GM21447 (cell line): ENCODE data around the gene LNX1.

Source experiments
- ATAC-seq: cut with Tn5 transposase; IDR thresholded peaks from one replicate; pipeline ENCODE4 v1.9.1; 2021; ENCODE audit not compliant: unreplicated experiment

The LNX1 gene

GRCh38 chr4:53538756-53539155 lies 52.5 kb downstream of the LNX1 start:
- ATAC-seq = no peak

DNA sequence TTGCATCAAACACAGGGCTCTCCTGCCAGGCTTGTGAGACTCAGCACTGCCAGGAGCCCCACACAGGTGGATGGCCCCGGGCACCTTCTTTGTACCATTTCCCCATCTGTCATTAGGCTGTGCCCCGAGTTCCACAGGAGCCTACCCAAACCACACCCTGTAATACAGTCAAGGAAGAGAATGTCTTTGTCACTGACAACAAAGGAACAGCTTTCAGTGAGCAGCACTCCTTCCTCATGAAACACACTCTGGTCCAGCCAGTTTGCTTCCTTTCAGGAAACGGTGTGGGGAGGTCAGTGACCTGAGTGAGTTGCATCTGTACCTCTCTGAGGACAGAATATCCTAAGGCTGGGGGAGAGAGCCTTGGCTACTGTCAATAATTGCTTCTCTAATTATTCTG lies 53.7 kb downstream of the LNX1 start:
- no peak for ATAC-seq

DNA sequence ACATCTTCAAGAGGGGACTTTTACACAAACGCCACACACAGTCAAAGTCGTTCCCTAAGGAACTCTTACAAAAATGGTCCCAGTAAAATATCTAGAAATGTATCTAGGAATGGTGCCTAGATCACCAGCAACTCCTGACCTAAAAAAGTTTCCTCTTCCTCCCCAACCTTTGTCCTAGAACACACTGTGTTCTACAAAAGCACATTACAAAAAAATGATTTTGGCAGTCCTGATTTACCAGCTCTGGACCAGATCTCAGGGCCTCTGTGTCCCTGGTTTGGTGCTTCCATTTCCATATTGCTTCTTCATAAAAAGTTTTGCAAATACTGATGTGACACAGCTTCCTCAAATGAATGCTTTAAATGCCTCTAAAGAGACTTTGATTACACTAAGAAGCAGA lies 55.0 kb downstream of the LNX1 start:
- ATAC-seq = no peak

DNA sequence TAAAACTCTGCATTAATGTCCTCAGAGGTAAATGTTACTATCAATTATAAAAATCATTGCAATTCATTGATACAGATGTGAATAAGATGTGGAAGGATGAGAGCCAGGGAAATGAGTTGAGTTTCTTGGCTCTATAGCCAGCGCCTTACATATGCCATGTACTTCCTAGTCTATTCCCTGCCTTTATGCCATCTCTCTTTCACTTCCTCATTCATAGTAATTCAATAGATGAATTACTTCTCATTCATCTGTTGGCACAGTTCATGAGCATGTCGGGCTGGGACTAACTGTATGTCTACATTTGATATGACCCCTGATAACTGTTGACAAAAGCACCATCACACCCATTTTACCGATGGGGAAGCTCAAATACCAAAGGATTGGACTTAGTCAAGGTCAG lies 55.7 kb downstream of the LNX1 start:
- ATAC-seq = no peak

DNA sequence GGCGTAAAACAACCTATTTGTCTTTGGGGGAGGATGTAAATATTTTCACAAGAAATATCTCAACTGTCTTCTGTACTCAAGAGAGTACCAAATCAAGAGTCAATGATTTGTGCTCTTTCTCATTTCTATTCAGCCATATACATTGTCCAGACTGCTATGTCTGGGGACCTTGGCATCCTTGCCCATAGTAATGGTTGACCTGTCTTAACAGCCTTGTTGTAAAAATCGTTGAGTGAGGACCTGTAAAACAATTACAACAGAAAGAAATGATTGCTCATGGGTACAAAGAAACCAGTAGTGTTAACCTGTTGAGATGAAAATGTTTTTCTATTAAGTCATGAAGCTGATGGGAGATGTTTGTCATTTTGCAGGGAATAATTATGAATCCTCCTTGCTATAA lies 56.6 kb downstream of the LNX1 start:
- ATAC-seq = no peak

- ATAC-seq = no peak
Observed at GRCh38 chr4:53532521-53532920, 58.8 kb downstream of the LNX1 start.

GRCh38 chr4:53531585-53532224 lies 59.6 kb downstream of the LNX1 start:
- ATAC-seq = no peak

- ATAC-seq = no peak
Observed at GRCh38 chr4:53529025-53529424, 62.3 kb downstream of the LNX1 start.

- ATAC-seq = no peak
Observed at GRCh38 chr4:53527930-53528329, 63.4 kb downstream of the LNX1 start.

- no peak for ATAC-seq
Observed at GRCh38 chr4:53527326-53527725, 64.0 kb downstream of the LNX1 start.

GRCh38 chr4:53522334-53522733 lies 69.0 kb downstream of the LNX1 start:
- no peak for ATAC-seq

- ATAC-seq = no peak
Observed at GRCh38 chr4:53520116-53520515, 71.2 kb downstream of the LNX1 start.

GRCh38 chr4:53518807-53519206 lies 72.5 kb downstream of the LNX1 start:
- no peak for ATAC-seq

- no peak for ATAC-seq
Observed at GRCh38 chr4:53515076-53515475, 76.2 kb downstream of the LNX1 start.

DNA sequence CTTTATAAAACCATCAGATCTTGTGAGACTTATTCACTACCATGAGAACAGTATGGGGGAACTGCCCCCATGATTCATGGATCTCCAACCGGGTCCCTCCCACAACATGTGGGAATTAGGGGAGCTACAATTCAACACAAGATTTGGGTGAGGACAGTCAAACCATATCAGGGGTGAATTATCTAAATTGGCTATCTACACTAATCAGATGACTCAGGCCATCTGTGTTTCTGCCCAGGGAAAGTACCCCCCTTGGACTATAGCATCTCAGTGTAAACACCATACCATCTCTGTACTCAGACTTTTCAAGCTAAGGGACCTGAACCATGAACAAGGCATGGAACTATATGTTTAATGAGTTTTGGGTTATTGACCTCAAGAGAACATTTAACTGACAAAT lies 76.8 kb downstream of the LNX1 start:
- no peak for ATAC-seq

- no peak for ATAC-seq
Observed at GRCh38 chr4:53512608-53513007, 78.7 kb downstream of the LNX1 start.

- no peak for ATAC-seq
Observed at GRCh38 chr4:53511014-53511413, 80.3 kb downstream of the LNX1 start.

DNA sequence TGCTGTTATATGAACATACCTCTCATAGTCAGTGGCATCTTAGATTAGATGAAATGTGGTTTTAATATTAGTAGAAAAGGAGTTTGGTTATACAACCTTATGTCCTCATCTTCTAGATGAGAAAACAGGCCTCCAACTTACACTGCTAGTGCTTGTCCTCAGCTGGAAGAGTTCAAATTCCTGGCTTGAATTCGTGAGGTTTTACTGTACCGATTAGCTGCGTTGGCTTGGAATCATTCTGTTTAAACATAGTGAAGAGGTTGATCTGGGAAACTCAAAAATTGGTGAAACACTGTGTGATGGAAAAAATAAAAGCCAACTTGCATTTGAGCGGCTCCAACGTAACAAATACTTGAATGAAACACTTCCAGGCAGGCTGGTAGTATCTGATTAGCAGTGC lies 81.0 kb downstream of the LNX1 start:
- ATAC-seq = no peak

DNA sequence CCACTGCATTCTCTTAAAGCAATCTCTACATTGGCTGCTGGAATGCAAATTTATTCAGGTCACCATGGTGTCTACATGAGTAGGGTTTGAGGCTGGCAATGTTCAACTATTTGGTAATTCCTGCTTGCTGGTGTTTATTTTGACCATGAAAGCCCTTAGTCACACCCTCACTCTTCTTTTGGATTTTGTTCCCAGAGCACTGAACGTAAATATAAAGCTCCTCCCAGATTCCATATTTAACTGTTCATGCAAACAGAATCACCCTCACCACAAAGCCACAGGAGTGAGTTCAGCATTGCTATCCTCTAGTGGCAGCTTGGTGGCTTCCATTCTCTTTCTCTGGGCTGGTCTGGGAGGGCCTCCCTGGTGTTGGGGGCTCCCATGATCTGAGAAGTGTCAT lies 82.8 kb downstream of the LNX1 start:
- ATAC-seq = no peak

GRCh38 chr4:53507671-53508286 lies 83.5 kb downstream of the LNX1 start:
- ATAC-seq = no peak

GRCh38 chr4:53507058-53507457 lies 84.2 kb downstream of the LNX1 start:
- no peak for ATAC-seq

- ATAC-seq = no peak
Observed at GRCh38 chr4:53505947-53506346, 85.3 kb downstream of the LNX1 start.

- ATAC-seq = no peak
Observed at GRCh38 chr4:53502094-53502493, 89.2 kb downstream of the LNX1 start.
